Measurements from ENCODE around the gene SLC35A3. TPM values are rescaled to one million over a fixed set of nuclear protein-coding genes. Genes with fewer than 3 reads are reported as not detected.
A peak's percentile ranks its signal among the peaks of the same experiment; 100 is the strongest.

Gene SLC35A3
- total and polyA plus RNA-seq, 9 of the 15 experiments (the other 6 are each of a cell fraction or from before 2014, with no cell fraction given), result 3.5 to 21.7 (median 13.2) TPM

GRCh38 chr1:100065183-100065968, 95.6 kb downstream of the SLC35A3 start (continued):
- TF ChIP-seq ZNF318 (IDR thresholded peaks at IDR 0.05; ENCODE audit: borderline replicate concordance in 1 of 2, low read depth in 1 of 2), result 0 out of 4 replicates have a peak, but pooled peaks of 1 of the 2 experiments have one; percentile 33
- no peak for TF ChIP-seq DDX20 (tag; IDR thresholded peaks at IDR 0.05; ENCODE audit: low read depth)
- TF ChIP-seq ZNF75A (CRISPR knock-in tag; IDR thresholded peaks at IDR 0.05), result no peak
- peak; percentile 66; the same call in 1 of the 2 replicates for TF ChIP-seq CC2D1A (IDR thresholded peaks at IDR 0.05)
- no peak for TF ChIP-seq ZBTB8A (IDR thresholded peaks at IDR 0.05; ENCODE audit: partially characterized antibody)
- TF ChIP-seq ZNF3 (CRISPR knock-in tag; IDR thresholded peaks at IDR 0.05), result no peak
- peak; percentile 64; the same call in 1 of the 2 replicates for TF ChIP-seq DPF2 (IDR thresholded peaks at IDR 0.05)
- no peak for TF ChIP-seq TEAD2 (tag; IDR thresholded peaks at IDR 0.05)
- 0 out of 4 replicates have a peak, but pooled peaks of 1 of the 2 experiments have one; percentile 61 for TF ChIP-seq MCM7 (IDR thresholded peaks at IDR 0.05)
- 0 out of 2 replicates have a peak, but pooled peaks have one; percentile 35 for TF ChIP-seq PHB2 (IDR thresholded peaks at IDR 0.05; ENCODE audit: low read depth)
- TF ChIP-seq CBX5 (IDR thresholded peaks at IDR 0.05; ENCODE audit: borderline replicate concordance, low read depth), result no peak
- TF ChIP-seq ZHX1 (conservative IDR thresholded peaks at IDR 0.05; ENCODE audit: low read length), result no peak
- TF ChIP-seq RBM17 (IDR thresholded peaks at IDR 0.05; ENCODE audit: borderline replicate concordance, low read depth, low read length), result no peak
- no peak for TF ChIP-seq RFX5 (IDR thresholded peaks at IDR 0.05; ENCODE audit: low read depth, low read length)
- no peak for TF ChIP-seq FOXP4 (CRISPR knock-in tag; IDR thresholded peaks at IDR 0.05; ENCODE audit: borderline replicate concordance)
